Measurements from ENCODE around the gene CCSER1. TPM values are rescaled to one million over a fixed set of nuclear protein-coding genes. Genes with fewer than 3 reads are reported as not detected.

The CCSER1 gene
- total RNA-seq, 2 donors from 2014 or later = 1.5 to 2.7 TPM

- no peaks in the 10 kb centered on the region for H3K36me3 ChIP-seq
- no peak overlapping the region for H3K27ac ChIP-seq
- no peaks in the 10 kb centered on the region for H3K9me3 ChIP-seq
- no peak for TF ChIP-seq CTCF (IDR thresholded peaks at IDR 0.05)
- H3K4me1 ChIP-seq (ENCODE audit: control insufficient read depth in 1 of 2, low read depth in 2 of 2) = no peaks in the 10 kb centered on the region
- H3K27me3 ChIP-seq (replicated peaks; ENCODE audit: insufficient read depth) = no peaks in the 10 kb centered on the region
- no peak for DNase-seq (ENCODE audit: low spot score)
- H3K4me3 ChIP-seq = no peak overlapping the region
- no peak for ATAC-seq (ENCODE audit: insufficient number of reproducible peaks, low FRiP score, low read depth)
These were observed 1440.4 kb downstream of the CCSER1 start for GRCh38 chr4:91567594-91567993.

- no peak overlapping the region for H3K4me3 ChIP-seq
- no peak overlapping the region for H3K27ac ChIP-seq
- TF ChIP-seq CTCF (IDR thresholded peaks at IDR 0.05) = no peak
- no peaks in the 10 kb centered on the region for H3K9me3 ChIP-seq
- H3K27me3 ChIP-seq (replicated peaks; ENCODE audit: insufficient read depth) = no peaks in the 10 kb centered on the region
- DNase-seq (ENCODE audit: low spot score) = no peak
- no peak for ATAC-seq (ENCODE audit: insufficient number of reproducible peaks, low FRiP score, low read depth)
- H3K36me3 ChIP-seq = no peaks in the 10 kb centered on the region
- no peaks in the 10 kb centered on the region for H3K4me1 ChIP-seq (ENCODE audit: control insufficient read depth in 1 of 2, low read depth in 2 of 2)
These were observed 1450.7 kb downstream of the CCSER1 start for GRCh38 chr4:91577864-91578263.

- DNase-seq (ENCODE audit: low spot score) (no peak), ATAC-seq (ENCODE audit: insufficient number of reproducible peaks, low FRiP score, low read depth) (no peak)
- H3K27me3 ChIP-seq (replicated peaks; ENCODE audit: insufficient read depth) = no peaks in the 10 kb centered on the region
- no peak overlapping the region for H3K27ac ChIP-seq
- no peaks in the 10 kb centered on the region for H3K9me3 ChIP-seq
- H3K36me3 ChIP-seq = no peaks in the 10 kb centered on the region
- TF ChIP-seq CTCF (IDR thresholded peaks at IDR 0.05) = no peak
- no peak overlapping the region for H3K4me3 ChIP-seq
- no peaks in the 10 kb centered on the region for H3K4me1 ChIP-seq (ENCODE audit: control insufficient read depth in 1 of 2, low read depth in 2 of 2)
These were observed 1463.1 kb downstream of the CCSER1 start for GRCh38 chr4:91590260-91590659.

- Histone ChIP-seq H3K9me3 (no peaks in the 10 kb centered on the region), H3K4me3 (no peak overlapping the region), H3K27ac (no peak overlapping the region), H3K27me3 (replicated peaks; ENCODE audit: insufficient read depth) (no peaks in the 10 kb centered on the region), H3K4me1 (ENCODE audit: control insufficient read depth in 1 of 2, low read depth in 2 of 2) (no peaks in the 10 kb centered on the region), H3K36me3 (no peaks in the 10 kb centered on the region)
- ATAC-seq (ENCODE audit: insufficient number of reproducible peaks, low FRiP score, low read depth) (no peak), DNase-seq (ENCODE audit: low spot score) (no peak)
- TF ChIP-seq CTCF (IDR thresholded peaks at IDR 0.05) = no peak
These were observed 1464.9 kb downstream of the CCSER1 start for GRCh38 chr4:91592125-91592524.

- H3K27me3 ChIP-seq (replicated peaks; ENCODE audit: insufficient read depth) = no peaks in the 10 kb centered on the region
- no peak for ATAC-seq (ENCODE audit: insufficient number of reproducible peaks, low FRiP score, low read depth)
- no peaks in the 10 kb centered on the region for H3K9me3 ChIP-seq
- DNase-seq (ENCODE audit: low spot score) = no peak
- no peak overlapping the region for H3K4me3 ChIP-seq
- no peaks in the 10 kb centered on the region for H3K4me1 ChIP-seq (ENCODE audit: control insufficient read depth in 1 of 2, low read depth in 2 of 2)
- H3K36me3 ChIP-seq = no peaks in the 10 kb centered on the region
- H3K27ac ChIP-seq = no peak overlapping the region
- TF ChIP-seq CTCF (IDR thresholded peaks at IDR 0.05) = no peak
These were observed 1469.5 kb downstream of the CCSER1 start for GRCh38 chr4:91596718-91597117.

All from thoracic aorta (tissue), 2 donors.